Osteoblast (primary cell): ENCODE measurements around the gene AIM2. TPM values are rescaled to one million over a fixed set of nuclear protein-coding genes. Genes with fewer than 3 reads are reported as not detected.

Experiments used
- DNase-seq: peaks from one replicate; pipeline ENCODE4 v3.0.0; 2011; ENCODE audit warnings: low spot score, mixed read lengths; ENCODE audit not compliant: insufficient read length; ENCODE audit errors: missing footprints
- H2AFZ ChIP-seq: 2 replicates; pipeline ENCODE4 v1.6.0; 2011; ENCODE audit warnings: mild to moderate bottlenecking, low read length
- H3K27ac ChIP-seq: 2 replicates; pipeline ENCODE4 v1.5.1; 2011; ENCODE audit warnings: mild to moderate bottlenecking, low read depth, low read length, moderate library complexity
- H3K27me3 ChIP-seq: 2 replicates; pipeline ENCODE4 v1.6.0; 2012; ENCODE audit warnings: mild to moderate bottlenecking, control low read depth, inconsistent platforms, low read length, moderate library complexity; ENCODE audit not compliant: insufficient read depth
- H3K36me3 ChIP-seq: 2 replicates; pipeline ENCODE4 v1.5.1; 2011; ENCODE audit warnings: mild to moderate bottlenecking, low read length, control low read depth, moderate library complexity; ENCODE audit not compliant: insufficient read depth
- H3K4me1 ChIP-seq: 2 replicates; pipeline ENCODE4 v1.5.1; 2011; ENCODE audit warnings: mild to moderate bottlenecking, low read length, control low read depth, moderate library complexity; ENCODE audit not compliant: insufficient read depth
- H3K4me2 ChIP-seq: 2 replicates; pipeline ENCODE4 v1.6.0; 2011; ENCODE audit warnings: mild to moderate bottlenecking, low read length; ENCODE audit not compliant: insufficient read depth
- H3K4me3 ChIP-seq: fragments of 200-600 bp; sonication (generic); 3 replicates; pipeline ENCODE4 v1.5.1; 2012; ENCODE audit warnings: mild to moderate bottlenecking, low read length, inconsistent platforms; ENCODE audit not compliant: insufficient read depth
- H3K79me2 ChIP-seq: 2 replicates; pipeline ENCODE4 v1.6.0; 2012; ENCODE audit warnings: mild to moderate bottlenecking, low read length, control low read depth, inconsistent platforms; ENCODE audit not compliant: insufficient read depth
- H3K9me3 ChIP-seq: 2 replicates; pipeline ENCODE4 v1.5.1; 2011; ENCODE audit warnings: low read depth, low read length, control low read depth
- H4K20me1 ChIP-seq: 2 replicates; pipeline ENCODE4 v1.6.0; 2012; ENCODE audit warnings: mild to moderate bottlenecking, low read length, control low read depth; ENCODE audit not compliant: insufficient read depth
- CTCF ChIP-seq: IDR thresholded peaks from 2 replicates; pipeline ENCODE4 v1.5.1; 2011; ENCODE audit warnings: mild to moderate bottlenecking, low read depth, low read length, moderate library complexity; ENCODE audit errors: extremely low read depth
- total RNA-seq: library from RNA; depleted of rRNA; stranded (reverse); fragments of >200 nt; gene quantifications from 2 replicates; pipeline ENCODE4 v1.2.3, GENCODE V29; 2012

Gene AIM2
- total RNA-seq = 0.59 and 0.72 TPM in 2 replicates

GRCh38 chr1:159076438-159077119 is at the start of gene AIM2:
AIM2 (minus strand) TSS chr1:159076766; CDS start chr1:159073499, 3,267 bp downstream.
- Histone ChIP-seq H3K9me3 (no peaks in the 10 kb centered on the region), H3K4me3 (peak within 1 kb of the TSS; percentile 22), H3K4me2 (peak within 1 kb of the TSS; percentile 67), H3K27me3 (no peaks in the 10 kb centered on the region), H4K20me1 (no peaks in the 10 kb centered on the region), H3K36me3 (no peaks in the 10 kb centered on the region), H3K27ac (peak within 1 kb of the TSS; percentile 59), H3K4me1 (peaks cover 3% of the 10 kb centered on the region), H3K79me2 (no peaks in the 10 kb centered on the region), H2AFZ (peak within 1 kb of the TSS; percentile 74)
- TF ChIP-seq CTCF = no peak
- DNase-seq = no peak

GRCh38 chr1:159123587-159123986 is 47.0 kb upstream of the AIM2 start:
- H3K27ac ChIP-seq = no peak overlapping the region
- H3K4me2 ChIP-seq = no peak overlapping the region
- peaks cover 5% of the 10 kb centered on the region for H3K4me1 ChIP-seq
- no peaks in the 10 kb centered on the region for H3K36me3 ChIP-seq
- no peak for DNase-seq
- no peak overlapping the region for H2AFZ ChIP-seq
- H3K27me3 ChIP-seq = peaks cover 9% of the 10 kb centered on the region
- TF ChIP-seq CTCF = no peak
- H3K79me2 ChIP-seq = no peaks in the 10 kb centered on the region
- no peak overlapping the region for H3K4me3 ChIP-seq
- no peaks in the 10 kb centered on the region for H3K9me3 ChIP-seq
- H4K20me1 ChIP-seq = no peaks in the 10 kb centered on the region

DNA sequence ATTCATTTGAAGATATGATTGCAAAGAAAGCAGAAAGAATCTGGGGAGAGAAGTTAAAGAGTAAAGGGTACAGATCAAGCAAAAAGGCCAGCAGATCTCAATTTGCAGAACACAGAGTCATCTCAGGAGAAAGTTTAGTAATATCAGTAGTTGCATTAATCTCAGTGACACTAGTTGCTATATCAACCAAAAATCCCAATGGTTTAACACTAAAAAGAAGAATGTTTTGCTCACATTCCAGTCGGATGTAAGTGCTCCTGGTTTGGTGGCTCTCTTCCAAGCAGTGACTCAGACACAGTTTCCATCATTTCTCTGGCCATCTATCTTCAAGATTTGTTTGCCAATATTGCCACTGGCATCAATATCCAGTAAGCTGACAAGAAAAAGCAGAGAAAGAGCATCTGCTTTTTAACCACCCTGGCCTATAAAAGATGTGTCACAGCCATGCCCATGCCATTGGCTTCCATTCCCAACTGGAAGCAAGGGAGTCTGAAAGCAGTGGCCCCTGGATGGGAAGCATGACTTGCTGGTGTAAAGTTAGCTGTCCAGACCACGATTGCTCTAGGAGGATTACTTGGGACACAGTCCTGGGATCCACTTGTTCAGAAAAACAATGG is 45.5 kb upstream of the AIM2 start:
- Histone ChIP-seq H2AFZ (no peak overlapping the region), H3K79me2 (no peaks in the 10 kb centered on the region), H3K27ac (no peak overlapping the region), H3K36me3 (no peaks in the 10 kb centered on the region), H3K4me2 (no peak overlapping the region), H3K4me3 (no peak overlapping the region), H3K4me1 (peaks cover 5% of the 10 kb centered on the region), H3K27me3 (peaks cover 12% of the 10 kb centered on the region), H3K9me3 (no peaks in the 10 kb centered on the region), H4K20me1 (no peaks in the 10 kb centered on the region)
- no peak for TF ChIP-seq CTCF
- no peak for DNase-seq

DNA sequence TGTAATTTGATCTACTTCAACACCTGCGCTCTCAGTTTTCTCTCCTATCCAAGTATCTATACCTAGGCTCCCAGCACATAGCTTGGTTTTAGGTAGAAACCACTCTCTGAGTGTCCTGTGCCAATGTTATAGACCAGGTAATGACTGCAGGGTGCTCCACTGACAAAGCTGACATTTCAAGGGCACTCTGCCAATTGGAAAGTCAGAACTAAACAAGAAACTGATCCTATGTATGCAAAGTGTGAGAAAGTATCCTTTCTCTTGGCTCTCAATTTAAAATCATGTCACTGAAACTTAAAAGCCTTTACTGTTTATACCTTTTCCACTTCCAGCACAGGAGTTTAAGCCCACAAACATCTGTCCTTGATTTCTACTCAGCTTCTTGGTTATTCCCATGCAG is 45.0 kb upstream of the AIM2 start:
- DNase-seq = no peak
- no peaks in the 10 kb centered on the region for H3K79me2 ChIP-seq
- H3K4me1 ChIP-seq = peaks cover 5% of the 10 kb centered on the region
- no peaks in the 10 kb centered on the region for H3K9me3 ChIP-seq
- H4K20me1 ChIP-seq = no peaks in the 10 kb centered on the region
- H3K27ac ChIP-seq = no peak overlapping the region
- H3K4me3 ChIP-seq = no peak overlapping the region
- H3K27me3 ChIP-seq = peaks cover 12% of the 10 kb centered on the region
- H2AFZ ChIP-seq = no peak overlapping the region
- no peaks in the 10 kb centered on the region for H3K36me3 ChIP-seq
- no peak for TF ChIP-seq CTCF
- H3K4me2 ChIP-seq = no peak overlapping the region
